ENCODE results near the gene MTRF1. TPM values are rescaled to one million over a fixed set of nuclear protein-coding genes. Genes with fewer than 3 reads are reported as not detected.

Gene MTRF1
- total and polyA plus RNA-seq, 2 of the 4 experiments (the other 2 are of a cell fraction) = 9.7 to 12.4 TPM

DNA sequence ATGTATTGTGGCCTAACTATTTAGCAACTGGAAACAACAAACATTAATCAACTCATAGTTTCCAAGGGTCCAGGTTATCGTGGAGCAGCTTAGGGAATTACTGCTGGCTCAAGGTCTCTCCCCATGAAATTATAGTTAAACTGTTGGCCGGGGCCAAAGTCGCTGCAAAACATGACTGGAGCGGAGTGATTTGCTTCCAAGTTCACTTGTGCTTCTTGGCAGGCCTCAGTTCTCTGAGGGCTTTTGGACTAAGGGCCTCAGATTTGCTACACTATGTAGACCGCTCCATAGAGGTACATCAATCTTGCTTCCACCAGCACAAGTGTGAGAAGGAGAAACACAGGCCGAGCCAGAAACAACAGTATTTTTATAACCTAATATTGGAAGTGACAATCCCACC is 59.6 kb downstream of the MTRF1 start:
- H3K14ac ChIP-seq (replicated peaks; ENCODE audit: low read depth, low read length) = no peak overlapping the region
- H2BK5ac ChIP-seq (ENCODE audit: low read depth, low read length, poor library complexity, severe bottlenecking) = no peak overlapping the region
- no peaks in the 10 kb centered on the region for H3K9me3 ChIP-seq (ENCODE audit: control insufficient read depth, insufficient read depth, low read length)
- no peaks in the 10 kb centered on the region for H4K20me1 ChIP-seq (ENCODE audit: insufficient read depth, low read length)
- no peaks in the 10 kb centered on the region for H3K79me1 ChIP-seq (ENCODE audit: low read depth in 1 of 2, low read length in 2 of 2)
- POLR2A ChIA-PET (ENCODE audit: unreplicated experiment) = no interaction called here
- no peak overlapping the region for H4K8ac ChIP-seq (ENCODE audit: low read depth in 2 of 2, low read length in 2 of 2)
- H2AFZ ChIP-seq (replicated peaks; ENCODE audit: low read length, poor library complexity) = no peak overlapping the region
- TF ChIP-seq NFE2L2 (IDR thresholded peaks at IDR 0.05; ENCODE audit: low read depth, low read length) (no peak), CHD1 (IDR thresholded peaks at IDR 0.05; ENCODE audit: low read depth, low read length) (no peak), SMC3 (IDR thresholded peaks at IDR 0.05; ENCODE audit: low read depth, low read length) (no peak), MXI1 (IDR thresholded peaks at IDR 0.05; ENCODE audit: borderline replicate concordance, low read depth, low read length) (no peak), POLR2A (IDR thresholded peaks at IDR 0.05; ENCODE audit: low read depth, low read length) (no peak), RCOR1 (IDR thresholded peaks at IDR 0.05; ENCODE audit: insufficient replicate concordance, low read length) (no peak), RAD21 (IDR thresholded peaks at IDR 0.05; ENCODE audit: low read length) (no peak), BHLHE40 (IDR thresholded peaks at IDR 0.05; ENCODE audit: low read depth, low read length) (no peak), FOS (IDR thresholded peaks at IDR 0.05; ENCODE audit: low read depth, low read length) (no peak), CEBPB (IDR thresholded peaks at IDR 0.05; ENCODE audit: low read depth, low read length) (no peak)
- TF ChIP-seq, protein P1, sequence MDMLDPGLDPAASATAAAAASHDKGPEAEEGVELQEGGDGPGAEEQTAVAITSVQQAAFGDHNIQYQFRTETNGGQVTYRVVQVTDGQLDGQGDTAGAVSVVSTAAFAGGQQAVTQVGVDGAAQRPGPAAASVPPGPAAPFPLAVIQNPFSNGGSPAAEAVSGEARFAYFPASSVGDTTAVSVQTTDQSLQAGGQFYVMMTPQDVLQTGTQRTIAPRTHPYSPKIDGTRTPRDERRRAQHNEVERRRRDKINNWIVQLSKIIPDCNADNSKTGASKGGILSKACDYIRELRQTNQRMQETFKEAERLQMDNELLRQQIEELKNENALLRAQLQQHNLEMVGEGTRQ (IDR thresholded peaks at IDR 0.05; ENCODE audit: low read depth, low read length) = no peak
- H3K4ac ChIP-seq (ENCODE audit: low read depth, low read length) = no peak overlapping the region
- DNase-seq (no peak), ATAC-seq (ENCODE audit: low read depth) (no peak)
- no peak overlapping the region for H3K23ac ChIP-seq (ENCODE audit: low read depth, low read length)
- no peak overlapping the region for H3K56ac ChIP-seq (ENCODE audit: extremely low read depth, insufficient read depth, low read length)
- H3K4me3 ChIP-seq (ENCODE audit: insufficient read depth, low read depth, low read length) = no peak overlapping the region
- WGBS, 2 experiments (ENCODE audit: extremely low coverage in 2 of 2, insufficient read length in 1 of 2) = 93% methylated on average over 3 of the region's 6 CpGs; no CpG with 5 or more reads in 1 of the 2 experiments
- no peak overlapping the region for H3K9ac ChIP-seq (ENCODE audit: low read depth, low read length)
- no peak overlapping the region for H2BK20ac ChIP-seq (ENCODE audit: low read depth, low read length)
- no peaks in the 10 kb centered on the region for H3K36me3 ChIP-seq (ENCODE audit: control insufficient read depth, insufficient read depth, low read length)
- H3K27me3 ChIP-seq (ENCODE audit: control insufficient read depth, insufficient read depth, low read length) = no peaks in the 10 kb centered on the region
- no peak overlapping the region for H3K27ac ChIP-seq (ENCODE audit: insufficient read depth, low read length)
- no TSS peak for BruUV-seq (replicated peaks)
- no peaks in the 10 kb centered on the region for H3K4me1 ChIP-seq (ENCODE audit: control insufficient read depth, insufficient read depth, low read length)
- H4K5ac ChIP-seq (ENCODE audit: low read depth, low read length) = no peak overlapping the region
- CTCF ChIA-PET = no interaction called here
- in situ Hi-C loops (cut with MboI; ENCODE audit: low sequenced_read_pairs) = no loop called here
- no peak overlapping the region for H3K4me2 ChIP-seq (ENCODE audit: low read depth, low read length)
- no peak overlapping the region for H2BK120ac ChIP-seq (ENCODE audit: low read depth, low read length)
- no peak overlapping the region for H2BK15ac ChIP-seq (ENCODE audit: low read depth, low read length)
- intact Hi-C loops (cut with micrococcal nuclease) = no loop called here
- dilution Hi-C loops (cut with HindIII; ENCODE audit: low sequenced_read_pairs, unreplicated experiment) = no loop called here
- H3K18ac ChIP-seq (ENCODE audit: low read depth, low read length) = no peak overlapping the region
- no peak overlapping the region for H4K91ac ChIP-seq (ENCODE audit: insufficient read depth, low read depth, low read length)
- H2AK9ac ChIP-seq (replicated peaks; ENCODE audit: low read depth, low read length, poor library complexity) = no peak overlapping the region
- H3K9me1 ChIP-seq (ENCODE audit: insufficient read depth, low read length) = no peaks in the 10 kb centered on the region
- no peak overlapping the region for H2AK5ac ChIP-seq (ENCODE audit: low read depth, low read length)

All from IMR-90 (cell line).